Fibroblast of lung (primary cell): Measurements from ENCODE around the gene LYPLAL1. TPM values are rescaled to one million over a fixed set of nuclear protein-coding genes. Genes with fewer than 3 reads are reported as not detected.

Experiments used
- DNase-seq, 2 donors: peaks; one replicate each; pipeline versions ENCODE4 v3.0.0 to v3.0.0-alpha.2; 2010; ENCODE audit warnings: low read depth in 2 of 2
- H2AFZ ChIP-seq: 2 replicates; pipeline ENCODE4 v1.5.1; 2012; ENCODE audit warnings: low read length, control low read depth, inconsistent platforms
- H3K27ac ChIP-seq: 2 replicates; pipeline ENCODE4 v1.5.1; 2011; ENCODE audit warnings: low read length, control low read depth; ENCODE audit not compliant: insufficient read depth
- H3K27me3 ChIP-seq: 2 replicates; pipeline ENCODE4 v1.5.1; 2011; ENCODE audit warnings: mild to moderate bottlenecking, low read length; ENCODE audit not compliant: control insufficient read depth, insufficient read depth
- H3K36me3 ChIP-seq: 2 replicates; pipeline ENCODE4 v1.5.1; 2011; ENCODE audit warnings: low read length; ENCODE audit not compliant: control insufficient read depth, insufficient read depth
- H3K4me1 ChIP-seq: 2 replicates; pipeline ENCODE4 v1.5.1; 2011; ENCODE audit warnings: low read length; ENCODE audit not compliant: control insufficient read depth, insufficient read depth; ENCODE audit errors: extremely low read depth
- H3K4me2 ChIP-seq: 2 replicates; pipeline ENCODE4 v1.5.1; 2011; ENCODE audit warnings: low read length, control low read depth; ENCODE audit not compliant: insufficient read depth; ENCODE audit errors: extremely low read depth
- H3K4me3 ChIP-seq, 4 experiments: fragments of 200-600 bp in 1 of 4; sonication (generic) in 1 of 4; replicated peaks in 1 of 4; 2 replicates each; pipeline ENCODE4 v1.5.1; 2011 to 2016; ENCODE audit warnings: low read length in 4 of 4, low read depth in 3 of 4, mild to moderate bottlenecking in 3 of 4, control low read depth in 2 of 4, inconsistent platforms in 1 of 4, mixed read lengths in 1 of 4; ENCODE audit not compliant: insufficient read depth in 1 of 4; ENCODE audit errors: control extremely low read depth in 1 of 4
- H3K79me2 ChIP-seq: 2 replicates; pipeline ENCODE4 v1.5.1; 2012; ENCODE audit warnings: mild to moderate bottlenecking, low read length, inconsistent platforms; ENCODE audit not compliant: control insufficient read depth, insufficient read depth
- H3K9ac ChIP-seq: 2 replicates; pipeline ENCODE4 v1.5.1; 2011; ENCODE audit warnings: mild to moderate bottlenecking, low read length, control low read depth; ENCODE audit not compliant: insufficient read depth
- H3K9me3 ChIP-seq: 2 replicates; pipeline ENCODE4 v1.5.1; 2012; ENCODE audit warnings: low read depth, low read length; ENCODE audit not compliant: control insufficient read depth, insufficient read depth
- H4K20me1 ChIP-seq: 2 replicates; pipeline ENCODE4 v1.5.1; 2011; ENCODE audit warnings: low read length; ENCODE audit not compliant: control insufficient read depth, insufficient read depth; ENCODE audit errors: extremely low read depth
- EZH2 ChIP-seq: IDR thresholded peaks from 2 replicates; pipeline ENCODE4 v1.5.1; 2012; ENCODE audit warnings: low read length, control low read depth, mild to moderate bottlenecking; ENCODE audit errors: missing control alignments
- polyA plus RNA-seq, 2 donors: library from polyadenylated mRNA; depleted of rRNA in 1 of 2; stranded (reverse) in 1 of 2; unstranded in 1 of 2; fragments of >200 nt; gene quantifications; 2 replicates each; pipeline ENCODE4 v1.2.1, GENCODE V29; 2011 to 2012; ENCODE audit warnings: missing spikeins in 1 of 2
- total RNA-seq: library from RNA; depleted of rRNA; stranded (reverse); fragments of >200 nt; gene quantifications from 2 replicates; pipeline ENCODE4 v1.2.1, GENCODE V29; 2014
- TF ChIP-seq, protein P1 (sequence below), 2 donors: IDR thresholded peaks in 1 of 2; conservative IDR thresholded peaks in 1 of 2; 1 replicate in 1 of 2; 2 replicates in 1 of 2; pipeline ENCODE4 v1.5.1; 2011 to 2012; ENCODE audit warnings: low read length in 2 of 2, control low read depth in 1 of 2, inconsistent platforms in 1 of 2, low read depth in 1 of 2, mild to moderate bottlenecking in 1 of 2

LYPLAL1 gene
- total and polyA plus RNA-seq, 2 donors (not counting 1 experiment from before 2014, with no cell fraction given): 29.9 to 51.5 TPM

DNA sequence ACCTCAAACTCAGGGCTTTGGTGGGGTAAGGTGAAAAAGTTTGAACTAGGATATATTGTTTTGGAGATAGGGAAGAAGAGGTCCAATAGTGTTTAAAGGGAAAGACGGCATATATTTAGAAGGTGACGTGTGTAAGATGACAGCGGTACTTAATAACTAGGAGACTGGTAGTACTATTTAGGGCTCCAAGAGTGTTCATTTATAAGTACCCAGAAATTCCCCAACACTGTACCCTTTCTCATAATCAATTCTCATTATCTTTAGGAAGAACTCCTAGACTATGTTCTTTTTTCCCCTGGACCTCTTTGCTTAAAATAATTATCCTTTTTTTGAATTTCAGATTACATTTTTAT, 1.5 kb downstream of the LYPLAL1 start:
- Histone ChIP-seq H3K4me3 (peak overlapping the region; percentile 57 to 87 (median 68)), H2AFZ (no peak overlapping the region), H3K9ac (no peak overlapping the region), H3K27ac (peak overlapping the region; percentile 84), H3K9me3 (no peaks in the 10 kb centered on the region), H3K79me2 (peaks cover 12% of the 10 kb centered on the region), H3K27me3 (no peaks in the 10 kb centered on the region), H4K20me1 (no peaks in the 10 kb centered on the region), H3K36me3 (no peaks in the 10 kb centered on the region), H3K4me2 (peak overlapping the region; percentile 97), H3K4me1 (no peaks in the 10 kb centered on the region)
- TF ChIP-seq EZH2: no peak
- TF ChIP-seq, protein P1, sequence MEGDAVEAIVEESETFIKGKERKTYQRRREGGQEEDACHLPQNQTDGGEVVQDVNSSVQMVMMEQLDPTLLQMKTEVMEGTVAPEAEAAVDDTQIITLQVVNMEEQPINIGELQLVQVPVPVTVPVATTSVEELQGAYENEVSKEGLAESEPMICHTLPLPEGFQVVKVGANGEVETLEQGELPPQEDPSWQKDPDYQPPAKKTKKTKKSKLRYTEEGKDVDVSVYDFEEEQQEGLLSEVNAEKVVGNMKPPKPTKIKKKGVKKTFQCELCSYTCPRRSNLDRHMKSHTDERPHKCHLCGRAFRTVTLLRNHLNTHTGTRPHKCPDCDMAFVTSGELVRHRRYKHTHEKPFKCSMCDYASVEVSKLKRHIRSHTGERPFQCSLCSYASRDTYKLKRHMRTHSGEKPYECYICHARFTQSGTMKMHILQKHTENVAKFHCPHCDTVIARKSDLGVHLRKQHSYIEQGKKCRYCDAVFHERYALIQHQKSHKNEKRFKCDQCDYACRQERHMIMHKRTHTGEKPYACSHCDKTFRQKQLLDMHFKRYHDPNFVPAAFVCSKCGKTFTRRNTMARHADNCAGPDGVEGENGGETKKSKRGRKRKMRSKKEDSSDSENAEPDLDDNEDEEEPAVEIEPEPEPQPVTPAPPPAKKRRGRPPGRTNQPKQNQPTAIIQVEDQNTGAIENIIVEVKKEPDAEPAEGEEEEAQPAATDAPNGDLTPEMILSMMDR (conservative IDR thresholded peaks at IDR 0.05 in 1 of 2, IDR thresholded peaks at IDR 0.05 in 1 of 2; ENCODE audit: low read depth in 1 of 2, low read length in 2 of 2): no peak
- DNase-seq: peak in 1 of 2 donors; percentile 23

DNA sequence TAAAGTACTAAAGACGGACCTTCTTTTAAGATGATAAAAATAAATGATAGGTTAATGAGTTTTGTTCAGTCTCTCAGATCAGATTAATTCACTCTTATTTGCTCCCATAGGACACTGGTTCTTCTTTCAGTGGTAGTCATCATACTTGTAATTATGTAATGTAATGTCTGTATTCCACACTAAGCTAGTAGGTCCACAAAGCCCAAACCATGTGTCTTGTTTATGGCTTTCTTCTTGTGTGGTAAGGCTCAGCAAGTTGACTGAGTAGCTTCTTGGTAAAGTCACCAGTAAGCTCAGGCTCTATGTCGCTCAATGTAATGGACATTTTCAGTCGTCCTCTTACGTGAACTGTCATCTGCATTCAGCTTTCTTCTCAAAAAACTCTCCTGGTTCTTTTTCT, 2.5 kb downstream of the LYPLAL1 start:
- H3K27ac ChIP-seq: no peak overlapping the region
- no peaks in the 10 kb centered on the region for H3K9me3 ChIP-seq
- H3K4me1 ChIP-seq: no peaks in the 10 kb centered on the region
- no peak overlapping the region for H3K9ac ChIP-seq
- H3K27me3 ChIP-seq: no peaks in the 10 kb centered on the region
- no peaks in the 10 kb centered on the region for H3K36me3 ChIP-seq
- H4K20me1 ChIP-seq: no peaks in the 10 kb centered on the region
- H2AFZ ChIP-seq: no peak overlapping the region
- H3K4me3 ChIP-seq: peak overlapping the region in 3 of 4 experiments; percentile 57 to 87 (median 74)
- TF ChIP-seq EZH2: no peak
- TF ChIP-seq, protein P1 (conservative IDR thresholded peaks at IDR 0.05 in 1 of 2, IDR thresholded peaks at IDR 0.05 in 1 of 2; ENCODE audit: low read depth in 1 of 2, low read length in 2 of 2): no peak
- H3K79me2 ChIP-seq: peaks cover 12% of the 10 kb centered on the region
- peak overlapping the region; percentile 97 for H3K4me2 ChIP-seq
- no peak for DNase-seq

DNA sequence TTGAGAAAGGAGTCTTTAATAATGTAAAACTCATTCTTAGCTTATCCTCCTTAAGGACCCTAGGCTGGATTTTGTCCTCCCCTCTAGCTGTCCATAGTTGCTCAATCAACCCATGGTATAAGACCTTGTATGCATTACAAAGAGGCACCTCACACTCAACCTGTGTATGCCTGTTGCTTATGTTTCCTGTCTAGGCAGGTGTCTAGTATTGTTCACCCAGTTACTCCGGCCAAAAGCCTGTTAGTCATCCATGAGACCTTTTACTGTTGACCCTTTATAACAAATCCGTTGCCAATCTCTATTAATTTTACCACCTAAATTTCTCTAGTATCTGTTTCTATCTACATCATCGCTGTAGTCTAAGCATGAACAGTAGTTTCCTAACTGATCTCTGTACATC, 3.7 kb downstream of the LYPLAL1 start:
- H3K4me2 ChIP-seq: no peak overlapping the region
- H3K79me2 ChIP-seq: peaks cover 12% of the 10 kb centered on the region
- peak in 1 of 2 donors; percentile 40 for DNase-seq
- no peak overlapping the region for H3K27ac ChIP-seq
- H3K4me1 ChIP-seq: no peaks in the 10 kb centered on the region
- H3K27me3 ChIP-seq: no peaks in the 10 kb centered on the region
- TF ChIP-seq, protein P1 (conservative IDR thresholded peaks at IDR 0.05 in 1 of 2, IDR thresholded peaks at IDR 0.05 in 1 of 2; ENCODE audit: low read depth in 1 of 2, low read length in 2 of 2): no peak
- TF ChIP-seq EZH2: no peak
- H3K9me3 ChIP-seq: no peaks in the 10 kb centered on the region
- H2AFZ ChIP-seq: no peak overlapping the region
- no peak overlapping the region for H3K4me3 ChIP-seq
- no peaks in the 10 kb centered on the region for H4K20me1 ChIP-seq
- peaks cover 2% of the 10 kb centered on the region for H3K36me3 ChIP-seq
- no peak overlapping the region for H3K9ac ChIP-seq
